K562 (cell line): ENCODE results near the gene ACAP2. TPM values are rescaled to one million over a fixed set of nuclear protein-coding genes. Genes with fewer than 3 reads are reported as not detected.

Source experiments
- DLX4 ChIP-seq: fragments of 250-450 bp; sonication (Bioruptor Pico); IDR thresholded peaks from 2 replicates; pipeline ENCODE4 v1.6.1; 2021; ENCODE audit warnings: mild to moderate bottlenecking
- EP300 ChIP-seq: IDR thresholded peaks from 2 replicates; pipeline ENCODE4 v1.6.1; 2012; ENCODE audit warnings: low read length, improper control_type of control experiment
- FOSL1 ChIP-seq: fragments of 200-800 bp; sonication (Bioruptor generic); conservative IDR thresholded peaks from 2 replicates; pipeline ENCODE4 v1.6.1; 2016; ENCODE audit warnings: missing genetic modification characterization, missing compliant biosample characterization
- FOXJ2 ChIP-seq: fragments of 200-800 bp; sonication (Bioruptor generic); IDR thresholded peaks from 2 replicates; pipeline ENCODE4 v1.6.1; 2016; ENCODE audit warnings: missing genetic modification characterization, missing compliant biosample characterization
- KAT2B ChIP-seq: IDR thresholded peaks from one replicate; pipeline ENCODE4 v1.6.1; 2012; ENCODE audit warnings: low read depth, mild to moderate bottlenecking, control low read depth, inconsistent platforms, low read length, moderate library complexity
- MIER1 ChIP-seq: fragments of 450-650 bp; IDR thresholded peaks from 2 replicates; pipeline ENCODE4 v1.6.1; 2016; ENCODE audit warnings: antibody characterized with exemption, mild to moderate bottlenecking, low read depth
- NEUROD1 ChIP-seq: fragments of 150-350 bp; IDR thresholded peaks from 2 replicates; pipeline ENCODE4 v1.6.1; 2014; ENCODE audit warnings: borderline replicate concordance, low read length, low read depth; ENCODE audit not compliant: partially characterized antibody
- NONO ChIP-seq, 2 experiments: fragments of 200-400 bp in 1 of 2; fragments of 450-650 bp in 1 of 2; formaldehyde crosslinking in 1 of 2; IDR thresholded peaks; 2 replicates each; pipeline ENCODE4 v1.6.1; 2017; ENCODE audit warnings: low read depth in 2 of 2, mild to moderate bottlenecking in 2 of 2, moderate library complexity in 2 of 2, low read length in 1 of 2
- RFX5 ChIP-seq: IDR thresholded peaks from 2 replicates; pipeline ENCODE4 v1.6.1; 2011; ENCODE audit warnings: low read depth, mild to moderate bottlenecking, improper control_type of control experiment, low read length
- SAFB ChIP-seq: fragments of 200-400 bp; formaldehyde crosslinking; IDR thresholded peaks from 2 replicates; pipeline ENCODE4 v1.6.1; 2017; ENCODE audit warnings: low read depth, low read length, borderline replicate concordance
- SAFB2 ChIP-seq: fragments of 200-400 bp; formaldehyde crosslinking; IDR thresholded peaks from 2 replicates; pipeline ENCODE4 v1.6.1; 2018; ENCODE audit warnings: borderline replicate concordance, low read length, low read depth, moderate library complexity; ENCODE audit not compliant: severe bottlenecking
- WHSC1 ChIP-seq: IDR thresholded peaks from one replicate; pipeline ENCODE4 v1.6.1; 2012; ENCODE audit warnings: low read length, control low read depth, inconsistent platforms
- ZBTB11 ChIP-seq, 3 experiments: fragments of 200-800 bp in 1 of 3; fragments of 250-450 bp in 1 of 3; fragments of 450-650 bp in 1 of 3; sonication (Bioruptor Pico) in 1 of 3; sonication (Bioruptor generic) in 1 of 3; formaldehyde crosslinking in 1 of 3; IDR thresholded peaks; 2 replicates each; pipeline versions ENCODE4 v1.6.1 to v1.8.0; 2016 to 2022; ENCODE audit warnings: mild to moderate bottlenecking in 2 of 3, missing genetic modification characterization in 2 of 3, missing compliant biosample characterization in 1 of 3, moderate library complexity in 1 of 3
- polyA plus RNA-seq, 8 experiments: library from polyadenylated mRNA; depleted of rRNA in 4 of 8; stranded (reverse) in 5 of 8; unstranded in 3 of 8; fragments of >200 nt; fragmentation: Nextera tagmentation in 2 of 8; fragmentation: Illumina TruSeq in 1 of 8; extraction: Ambion mirVana in 2 of 8; extraction: Trizol in 1 of 8; gene quantifications; 2 replicates each; pipeline versions ENCODE4 v1.2.1 to v1.2.3, GENCODE V29; 2011 to 2014; ENCODE audit warnings: inconsistent platforms in 1 of 8, missing spikeins in 1 of 8
- total RNA-seq, 7 experiments: library from RNA; depleted of rRNA in 6 of 7; stranded (reverse); fragments of >200 nt in 6 of 7; fragmentation: Illumina TruSeq in 2 of 7; extraction: Trizol in 2 of 7; gene quantifications; 2 replicates each; pipeline versions ENCODE4 v1.2.1 to v1.2.3, GENCODE V29; 2011 to 2021; ENCODE audit warnings: low replicate concordance in 1 of 7
- TF ChIP-seq, protein P1 (sequence below): sonication (generic); formaldehyde crosslinking; IDR thresholded peaks from 2 replicates; pipeline ENCODE4 v1.8.1; 2023; ENCODE audit warnings: mild to moderate bottlenecking, missing genetic modification reagents
- TF ChIP-seq, protein P2 (sequence below): sonication (generic); formaldehyde crosslinking; IDR thresholded peaks from 2 replicates; pipeline ENCODE4 v1.8.0; 2022; ENCODE audit warnings: mild to moderate bottlenecking, missing genetic modification reagents, borderline replicate concordance

The ACAP2 gene
- total and polyA plus RNA-seq, 9 of the 15 experiments (the other 6 are each of a cell fraction or from before 2014, with no cell fraction given): 10.6 to 52.7 (median 34.4) TPM

- TF ChIP-seq, protein P1, sequence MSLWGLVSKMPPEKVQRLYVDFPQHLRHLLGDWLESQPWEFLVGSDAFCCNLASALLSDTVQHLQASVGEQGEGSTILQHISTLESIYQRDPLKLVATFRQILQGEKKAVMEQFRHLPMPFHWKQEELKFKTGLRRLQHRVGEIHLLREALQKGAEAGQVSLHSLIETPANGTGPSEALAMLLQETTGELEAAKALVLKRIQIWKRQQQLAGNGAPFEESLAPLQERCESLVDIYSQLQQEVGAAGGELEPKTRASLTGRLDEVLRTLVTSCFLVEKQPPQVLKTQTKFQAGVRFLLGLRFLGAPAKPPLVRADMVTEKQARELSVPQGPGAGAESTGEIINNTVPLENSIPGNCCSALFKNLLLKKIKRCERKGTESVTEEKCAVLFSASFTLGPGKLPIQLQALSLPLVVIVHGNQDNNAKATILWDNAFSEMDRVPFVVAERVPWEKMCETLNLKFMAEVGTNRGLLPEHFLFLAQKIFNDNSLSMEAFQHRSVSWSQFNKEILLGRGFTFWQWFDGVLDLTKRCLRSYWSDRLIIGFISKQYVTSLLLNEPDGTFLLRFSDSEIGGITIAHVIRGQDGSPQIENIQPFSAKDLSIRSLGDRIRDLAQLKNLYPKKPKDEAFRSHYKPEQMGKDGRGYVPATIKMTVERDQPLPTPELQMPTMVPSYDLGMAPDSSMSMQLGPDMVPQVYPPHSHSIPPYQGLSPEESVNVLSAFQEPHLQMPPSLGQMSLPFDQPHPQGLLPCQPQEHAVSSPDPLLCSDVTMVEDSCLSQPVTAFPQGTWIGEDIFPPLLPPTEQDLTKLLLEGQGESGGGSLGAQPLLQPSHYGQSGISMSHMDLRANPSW: no peak
- TF ChIP-seq RFX5 (no peak), WHSC1 (no peak), ZBTB11 (CRISPR knock-in tag; IDR thresholded peaks at IDR 0.05) (peak in 2 of 3 experiments; percentile 12 to 63; a peak in 1 of 6 replicates), MIER1 (no peak), NEUROD1 (peak; percentile 67), EP300 (no peak), SAFB (0 out of 2 replicates have a peak, but pooled peaks have one; percentile 2), FOXJ2 (tag) (no peak), KAT2B (peak; percentile 49), SAFB2 (no peak), DLX4 (no peak), FOSL1 (tag) (peak; percentile 41; the same call in 1 of the 2 replicates), NONO (IDR thresholded peaks at IDR 0.05; ENCODE audit: low read depth in 2 of 2, low read length in 1 of 2) (peak; percentile 43 to 77; a peak in 2 of 4 replicates)
- TF ChIP-seq, protein P2, sequence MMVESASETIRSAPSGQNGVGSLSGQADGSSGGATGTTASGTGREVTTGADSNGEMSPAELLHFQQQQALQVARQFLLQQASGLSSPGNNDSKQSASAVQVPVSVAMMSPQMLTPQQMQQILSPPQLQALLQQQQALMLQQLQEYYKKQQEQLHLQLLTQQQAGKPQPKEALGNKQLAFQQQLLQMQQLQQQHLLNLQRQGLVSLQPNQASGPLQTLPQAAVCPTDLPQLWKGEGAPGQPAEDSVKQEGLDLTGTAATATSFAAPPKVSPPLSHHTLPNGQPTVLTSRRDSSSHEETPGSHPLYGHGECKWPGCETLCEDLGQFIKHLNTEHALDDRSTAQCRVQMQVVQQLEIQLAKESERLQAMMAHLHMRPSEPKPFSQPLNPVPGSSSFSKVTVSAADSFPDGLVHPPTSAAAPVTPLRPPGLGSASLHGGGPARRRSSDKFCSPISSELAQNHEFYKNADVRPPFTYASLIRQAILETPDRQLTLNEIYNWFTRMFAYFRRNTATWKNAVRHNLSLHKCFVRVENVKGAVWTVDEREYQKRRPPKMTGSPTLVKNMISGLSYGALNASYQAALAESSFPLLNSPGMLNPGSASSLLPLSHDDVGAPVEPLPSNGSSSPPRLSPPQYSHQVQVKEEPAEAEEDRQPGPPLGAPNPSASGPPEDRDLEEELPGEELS (CRISPR knock-in tag): no peak
These were observed 171.9 kb downstream of the ACAP2 start, which contains the start of gene XXYLT1 (continued) for GRCh38 chr3:195270817-195271409.
